ENCODE measurements around the gene DDN. TPM values are rescaled to one million over a fixed set of nuclear protein-coding genes. Genes with fewer than 3 reads are reported as not detected.

The DDN gene
- total and polyA plus RNA-seq, 2 donors (not counting 1 experiment from before 2014, with no cell fraction given): 0.10 to 0.75 TPM

DNA sequence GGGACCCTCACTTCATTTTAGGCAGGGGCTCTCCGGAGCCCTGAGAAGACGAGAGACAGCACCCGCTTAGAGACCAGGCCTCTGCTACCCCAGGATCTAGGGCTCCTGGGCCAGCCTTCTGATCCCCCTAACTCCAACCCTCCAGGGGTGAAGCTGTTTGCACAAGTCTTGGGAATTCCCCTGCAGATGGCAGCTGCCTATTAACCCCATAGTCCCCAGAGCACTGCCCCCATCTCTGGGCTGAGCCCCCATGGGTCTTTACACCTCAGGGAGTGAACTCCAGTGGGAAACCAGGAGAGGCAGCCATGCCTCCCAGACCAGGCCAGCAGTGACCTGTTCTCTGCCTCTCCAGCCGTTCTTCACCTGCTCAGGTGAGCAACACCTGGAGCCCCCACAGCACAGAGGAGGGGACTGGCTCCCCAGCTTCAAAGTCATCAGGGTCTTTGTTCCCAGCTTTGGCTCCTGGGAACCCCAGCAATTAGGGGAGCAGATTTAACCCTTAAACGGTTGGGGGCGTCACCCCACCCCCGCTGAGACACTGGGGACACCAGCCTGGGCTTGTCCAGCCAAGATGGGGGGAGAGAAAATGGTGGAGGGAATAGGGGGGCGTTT lies 29.9 kb downstream of the DDN start:
- Mint-ChIP-seq H3K27me3 (peaks cover 34% of the 10 kb centered on the region), H3K9me3 (ENCODE audit: insufficient read depth) (no peaks in the 10 kb centered on the region), H3K27ac (peak overlapping the region; percentile 41), H3K4me3 (peak overlapping the region; percentile 80), H3K4me1 (peaks cover 40% of the 10 kb centered on the region)
- ATAC-seq (ENCODE audit: low read depth) (no peak), DNase-seq (peak; percentile 32)
- Histone ChIP-seq H3K4me2 (replicated peaks; ENCODE audit: low read depth, low read length, poor library complexity, severe bottlenecking) (peak overlapping the region; percentile 76), H3K27ac (ENCODE audit: low read length in 2 of 2) (no peak overlapping the region), H3K4me1 (ENCODE audit: control insufficient read depth in 2 of 2, insufficient read depth in 2 of 2, low read length in 2 of 2) (peaks cover 47 to 51% of the 10 kb centered on the region in 2 donors), H3K79me2 (ENCODE audit: control insufficient read depth, insufficient read depth, low read length) (no peaks in the 10 kb centered on the region), H3K4me3 (ENCODE audit: control extremely low read depth in 1 of 5, extremely low read depth in 1 of 5, insufficient read depth in 1 of 5, low read depth in 2 of 5, low read length in 4 of 5) (no peak overlapping the region), H3K27me3 (replicated peaks in 1 of 4; ENCODE audit: control extremely low read depth in 1 of 4, control insufficient read depth in 3 of 4, insufficient read depth in 4 of 4, low read length in 3 of 4) (peaks cover 0 to 46% (median 37%) of the 10 kb centered on the region in 4 experiments), H3K9me3 (ENCODE audit: control extremely low read depth in 1 of 3, control insufficient read depth in 2 of 3, insufficient read depth in 1 of 3, low read length in 2 of 3) (peaks cover 0 to 25% (median 0%) of the 10 kb centered on the region in 3 donors), H2AFZ (ENCODE audit: insufficient read depth, low read depth, low read length, poor library complexity, severe bottlenecking) (peak overlapping the region; percentile 57), H3K9ac (ENCODE audit: low read length) (peak overlapping the region; percentile 34), H3K36me3 (replicated peaks in 1 of 2; ENCODE audit: control extremely low read depth in 1 of 2, control insufficient read depth in 1 of 2, extremely low read depth in 1 of 2, insufficient read depth in 2 of 2, low read length in 1 of 2) (no peaks in the 10 kb centered on the region), H4K20me1 (ENCODE audit: control insufficient read depth, insufficient read depth, low read length, poor library complexity, severe bottlenecking) (peaks cover 27% of the 10 kb centered on the region)
- TF ChIP-seq, protein P1, sequence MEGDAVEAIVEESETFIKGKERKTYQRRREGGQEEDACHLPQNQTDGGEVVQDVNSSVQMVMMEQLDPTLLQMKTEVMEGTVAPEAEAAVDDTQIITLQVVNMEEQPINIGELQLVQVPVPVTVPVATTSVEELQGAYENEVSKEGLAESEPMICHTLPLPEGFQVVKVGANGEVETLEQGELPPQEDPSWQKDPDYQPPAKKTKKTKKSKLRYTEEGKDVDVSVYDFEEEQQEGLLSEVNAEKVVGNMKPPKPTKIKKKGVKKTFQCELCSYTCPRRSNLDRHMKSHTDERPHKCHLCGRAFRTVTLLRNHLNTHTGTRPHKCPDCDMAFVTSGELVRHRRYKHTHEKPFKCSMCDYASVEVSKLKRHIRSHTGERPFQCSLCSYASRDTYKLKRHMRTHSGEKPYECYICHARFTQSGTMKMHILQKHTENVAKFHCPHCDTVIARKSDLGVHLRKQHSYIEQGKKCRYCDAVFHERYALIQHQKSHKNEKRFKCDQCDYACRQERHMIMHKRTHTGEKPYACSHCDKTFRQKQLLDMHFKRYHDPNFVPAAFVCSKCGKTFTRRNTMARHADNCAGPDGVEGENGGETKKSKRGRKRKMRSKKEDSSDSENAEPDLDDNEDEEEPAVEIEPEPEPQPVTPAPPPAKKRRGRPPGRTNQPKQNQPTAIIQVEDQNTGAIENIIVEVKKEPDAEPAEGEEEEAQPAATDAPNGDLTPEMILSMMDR (IDR thresholded peaks at IDR 0.05): no peak
- TF ChIP-seq EZH2 (IDR thresholded peaks at IDR 0.05; ENCODE audit: borderline replicate concordance, insufficient read depth, low read depth, low read length, poor library complexity, severe bottlenecking): no peak
- WGBS (ENCODE audit: insufficient coverage): 70% methylated on average over 7 of the region's 8 CpGs
- ChIA-PET CTCF (interaction anchor here (0.9 to 7.2 kb wide), 9 partner anchors 10 to 123 kb away, joined by 3 to 71 read pairs (median 4); partner anchors contain the start of genes ARF3 and WNT1), POLR2A (interaction anchor here (0.6 to 3.1 kb wide), 5 partner anchors 11 to 97 kb away, joined by 4 to 9 read pairs (median 4); partner anchors contain the start of gene ARF3)
- intact Hi-C loops (cut with micrococcal nuclease): no loop called here

DNA sequence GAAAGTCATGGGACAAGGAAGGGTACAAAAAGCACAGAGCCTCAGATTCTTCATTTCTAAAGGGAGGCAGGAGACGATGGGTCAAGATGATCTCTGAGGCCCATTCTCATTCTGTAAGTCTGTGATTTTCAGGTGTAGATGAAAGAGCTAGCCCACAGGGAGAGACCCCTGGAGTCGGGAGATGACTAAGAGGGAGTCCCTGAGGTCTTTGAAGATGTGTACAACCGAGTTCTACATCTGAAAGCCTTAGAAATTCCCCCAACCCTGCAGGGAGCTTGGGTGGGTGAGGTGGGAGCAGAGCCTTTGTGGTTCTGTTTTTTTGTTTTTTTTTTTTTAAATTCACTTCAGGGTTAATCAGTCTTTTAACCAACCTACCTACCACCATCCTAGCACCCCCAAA lies 30.7 kb downstream of the DDN start:
- Mint-ChIP-seq H3K27ac (no peak overlapping the region), H3K9me3 (ENCODE audit: insufficient read depth) (no peaks in the 10 kb centered on the region), H3K27me3 (peaks cover 28% of the 10 kb centered on the region), H3K4me1 (peaks cover 40% of the 10 kb centered on the region), H3K4me3 (no peak overlapping the region)
- no peak overlapping the region for H2AFZ ChIP-seq (ENCODE audit: insufficient read depth, low read depth, low read length, poor library complexity, severe bottlenecking)
- ATAC-seq (ENCODE audit: low read depth) (no peak), DNase-seq (no peak)
- H3K9me3 ChIP-seq (ENCODE audit: control extremely low read depth in 1 of 3, control insufficient read depth in 2 of 3, insufficient read depth in 1 of 3, low read length in 2 of 3): peaks cover 0 to 23% (median 0%) of the 10 kb centered on the region in 3 donors
- no peak overlapping the region for H3K27ac ChIP-seq (ENCODE audit: low read length in 2 of 2)
- H3K4me1 ChIP-seq (ENCODE audit: control insufficient read depth in 2 of 2, insufficient read depth in 2 of 2, low read length in 2 of 2): peaks cover 43 to 48% of the 10 kb centered on the region in 2 donors
- no peak overlapping the region for H3K4me3 ChIP-seq (ENCODE audit: control extremely low read depth in 1 of 5, extremely low read depth in 1 of 5, insufficient read depth in 1 of 5, low read depth in 2 of 5, low read length in 4 of 5)
- no peak for TF ChIP-seq EZH2 (IDR thresholded peaks at IDR 0.05; ENCODE audit: borderline replicate concordance, insufficient read depth, low read depth, low read length, poor library complexity, severe bottlenecking)
- TF ChIP-seq, protein P1 (IDR thresholded peaks at IDR 0.05): no peak
- intact Hi-C loops (cut with micrococcal nuclease): no loop called here
- H3K9ac ChIP-seq (ENCODE audit: low read length): no peak overlapping the region
- WGBS (ENCODE audit: insufficient coverage): 89% methylated on average over 1 of the region's 3 CpGs
- H3K27me3 ChIP-seq (replicated peaks in 1 of 4; ENCODE audit: control extremely low read depth in 1 of 4, control insufficient read depth in 3 of 4, insufficient read depth in 4 of 4, low read length in 3 of 4): peaks cover 0 to 38% (median 32%) of the 10 kb centered on the region in 4 experiments
- H3K79me2 ChIP-seq (ENCODE audit: control insufficient read depth, insufficient read depth, low read length): no peaks in the 10 kb centered on the region
- ChIA-PET POLR2A (interaction anchor here (0.7 to 3.1 kb wide), 3 partner anchors 11 to 98 kb away, joined by 4 to 9 read pairs (median 6); partner anchors contain the start of gene ARF3), CTCF (interaction anchor here (0.6 to 7.2 kb wide), 9 partner anchors 11 to 116 kb away, joined by 3 to 71 read pairs (median 3); partner anchors contain the start of genes ARF3, FKBP11 and WNT1)
- no peaks in the 10 kb centered on the region for H3K36me3 ChIP-seq (replicated peaks in 1 of 2; ENCODE audit: control extremely low read depth in 1 of 2, control insufficient read depth in 1 of 2, extremely low read depth in 1 of 2, insufficient read depth in 2 of 2, low read length in 1 of 2)
- peaks cover 21% of the 10 kb centered on the region for H4K20me1 ChIP-seq (ENCODE audit: control insufficient read depth, insufficient read depth, low read length, poor library complexity, severe bottlenecking)
- H3K4me2 ChIP-seq (replicated peaks; ENCODE audit: low read depth, low read length, poor library complexity, severe bottlenecking): no peak overlapping the region

Data from B cell (primary cell).